HG02571 (cell line): ENCODE measurements around the gene KCNA5.

Source experiments
- ATAC-seq: cut with Tn5 transposase; IDR thresholded peaks from one replicate; pipeline ENCODE4 v1.9.1; 2021; ENCODE audit warnings: mild to moderate bottlenecking, moderate library complexity; ENCODE audit not compliant: unreplicated experiment

The KCNA5 gene

GRCh38 chr12:5043589-5044419, at the start of gene KCNA5:
Gene KCNA5 (plus strand): TSS chr12:5043879. CDS start chr12:5044148, 269 bp downstream.
- ATAC-seq, result no peak

- no peak for ATAC-seq
Observed at GRCh38 chr12:4994622-4995021, 49.1 kb upstream of the KCNA5 start.

- no peak for ATAC-seq
Observed at GRCh38 chr12:4996714-4997113, 47.0 kb upstream of the KCNA5 start.

GRCh38 chr12:4997939-4998338, 45.7 kb upstream of the KCNA5 start:
- no peak for ATAC-seq

GRCh38 chr12:5000204-5000603, 43.5 kb upstream of the KCNA5 start:
- no peak for ATAC-seq

GRCh38 chr12:5000658-5001385, 42.9 kb upstream of the KCNA5 start:
- no peak for ATAC-seq

GRCh38 chr12:5003025-5003666, 40.5 kb upstream of the KCNA5 start:
- no peak for ATAC-seq

GRCh38 chr12:5008661-5009060, 35.0 kb upstream of the KCNA5 start:
- no peak for ATAC-seq

GRCh38 chr12:5010151-5010550, 33.5 kb upstream of the KCNA5 start:
- no peak for ATAC-seq

GRCh38 chr12:5012337-5012736, 31.3 kb upstream of the KCNA5 start:
- no peak for ATAC-seq

- no peak for ATAC-seq
Observed at GRCh38 chr12:5013266-5013730, 30.4 kb upstream of the KCNA5 start.

- ATAC-seq, result no peak
Observed at GRCh38 chr12:5014269-5014668, 29.4 kb upstream of the KCNA5 start.

- no peak for ATAC-seq
Observed at GRCh38 chr12:5015711-5016492, 27.8 kb upstream of the KCNA5 start.

- no peak for ATAC-seq
Observed at GRCh38 chr12:5016526-5016925, 27.2 kb upstream of the KCNA5 start.

- ATAC-seq, result no peak
Observed at GRCh38 chr12:5017638-5018348, 25.9 kb upstream of the KCNA5 start.

GRCh38 chr12:5018677-5019076, 25.0 kb upstream of the KCNA5 start:
- ATAC-seq, result no peak

- no peak for ATAC-seq
Observed at GRCh38 chr12:5022025-5022424, 21.7 kb upstream of the KCNA5 start.

GRCh38 chr12:5022465-5023061, 21.1 kb upstream of the KCNA5 start:
- no peak for ATAC-seq

GRCh38 chr12:5023842-5024241, 19.8 kb upstream of the KCNA5 start:
- no peak for ATAC-seq
